Measurements from ENCODE around the gene FRMD8.

Gene FRMD8

GRCh38 chr11:65378208-65378927, 8.1 kb upstream of the FRMD8 start:
- DNase-seq (ENCODE audit: low read depth, low spot score), result no peak
- Histone ChIP-seq H3K4me3 (no peak overlapping the region), H3K27ac (no peak overlapping the region), H3K9ac (ENCODE audit: insufficient read length) (no peak overlapping the region), H3K9me3 (ENCODE audit: low read depth, low read length) (no peaks in the 10 kb centered on the region), H3K36me3 (ENCODE audit: insufficient read depth, low read length) (no peaks in the 10 kb centered on the region)
- TF ChIP-seq FOXP2 (optimal IDR thresholded peaks at IDR 0.05; ENCODE audit: control extremely low read depth, extremely low read length, insufficient read depth) (no peak), EZH2 (IDR thresholded peaks at IDR 0.05) (no peak), POLR2AphosphoS5 (IDR thresholded peaks at IDR 0.05; ENCODE audit: borderline replicate concordance, low read depth, low read length) (no peak)

GRCh38 chr11:65378928-65379638, 7.4 kb upstream of the FRMD8 start:
- TF ChIP-seq POLR2AphosphoS5 (IDR thresholded peaks at IDR 0.05; ENCODE audit: borderline replicate concordance, low read depth, low read length) (no peak), EZH2 (IDR thresholded peaks at IDR 0.05) (no peak), FOXP2 (optimal IDR thresholded peaks at IDR 0.05; ENCODE audit: control extremely low read depth, extremely low read length, insufficient read depth) (no peak)
- no peak overlapping the region for H3K27ac ChIP-seq
- no peak overlapping the region for H3K9ac ChIP-seq (ENCODE audit: insufficient read length)
- H3K4me3 ChIP-seq, result no peak overlapping the region
- no peaks in the 10 kb centered on the region for H3K9me3 ChIP-seq (ENCODE audit: low read depth, low read length)
- no peak for DNase-seq (ENCODE audit: low read depth, low spot score)
- no peaks in the 10 kb centered on the region for H3K36me3 ChIP-seq (ENCODE audit: insufficient read depth, low read length)

GRCh38 chr11:65379698-65380459, 6.6 kb upstream of the FRMD8 start:
- DNase-seq (ENCODE audit: low read depth, low spot score), result no peak
- Histone ChIP-seq H3K27ac (no peak overlapping the region), H3K36me3 (ENCODE audit: insufficient read depth, low read length) (no peaks in the 10 kb centered on the region), H3K4me3 (no peak overlapping the region), H3K9me3 (ENCODE audit: low read depth, low read length) (no peaks in the 10 kb centered on the region), H3K9ac (ENCODE audit: insufficient read length) (no peak overlapping the region)
- TF ChIP-seq FOXP2 (optimal IDR thresholded peaks at IDR 0.05; ENCODE audit: control extremely low read depth, extremely low read length, insufficient read depth) (no peak), EZH2 (IDR thresholded peaks at IDR 0.05) (no peak), POLR2AphosphoS5 (IDR thresholded peaks at IDR 0.05; ENCODE audit: borderline replicate concordance, low read depth, low read length) (no peak)

DNA sequence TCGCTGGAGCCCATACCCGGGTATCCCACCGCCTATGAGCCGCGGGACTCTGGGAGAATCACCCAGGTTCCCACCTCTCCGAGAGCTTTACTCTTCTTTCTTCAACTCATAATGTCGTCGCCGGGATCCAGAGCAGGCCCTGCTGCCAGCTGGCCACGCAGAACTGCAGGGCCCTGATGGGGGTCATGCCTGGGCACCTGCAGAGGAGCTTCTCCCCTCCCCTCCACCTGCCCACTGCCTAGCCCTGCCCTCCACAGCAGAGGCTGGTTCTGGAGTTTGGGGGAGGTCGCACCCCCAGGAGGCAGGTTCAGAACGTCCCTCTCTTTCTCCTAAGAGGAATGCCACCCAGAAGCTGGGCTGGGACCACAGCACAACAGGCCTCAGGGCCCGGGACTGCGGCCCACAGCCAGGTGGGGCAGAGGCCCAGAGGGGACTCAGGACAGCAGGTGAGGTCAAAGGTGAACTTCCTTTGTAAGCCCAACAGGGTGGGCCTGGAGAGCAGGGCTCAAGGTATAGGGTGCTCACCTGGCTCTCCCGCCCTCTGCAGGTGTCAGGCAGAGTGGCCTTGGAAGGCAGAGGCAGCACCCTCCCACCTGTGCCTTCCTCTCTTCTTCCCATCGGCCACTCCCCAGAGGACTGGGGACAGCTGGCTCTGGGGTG, 5.8 kb upstream of the FRMD8 start:
- H3K9me3 ChIP-seq (ENCODE audit: low read depth, low read length), result no peaks in the 10 kb centered on the region
- no peak overlapping the region for H3K27ac ChIP-seq
- H3K36me3 ChIP-seq (ENCODE audit: insufficient read depth, low read length), result no peaks in the 10 kb centered on the region
- TF ChIP-seq FOXP2 (optimal IDR thresholded peaks at IDR 0.05; ENCODE audit: control extremely low read depth, extremely low read length, insufficient read depth), result no peak
- no peak for DNase-seq (ENCODE audit: low read depth, low spot score)
- H3K9ac ChIP-seq (ENCODE audit: insufficient read length), result no peak overlapping the region
- H3K4me3 ChIP-seq, result no peak overlapping the region

GRCh38 chr11:65381716-65382032, 4.8 kb upstream of the FRMD8 start:
- Histone ChIP-seq H3K27ac (peak overlapping the region; percentile 93), H3K9ac (ENCODE audit: insufficient read length) (peak overlapping the region; percentile 73), H3K4me3 (peak overlapping the region; percentile 76), H3K9me3 (ENCODE audit: low read depth, low read length) (no peaks in the 10 kb centered on the region), H3K36me3 (ENCODE audit: insufficient read depth, low read length) (no peaks in the 10 kb centered on the region)
- TF ChIP-seq FOXP2 (optimal IDR thresholded peaks at IDR 0.05; ENCODE audit: control extremely low read depth, extremely low read length, insufficient read depth) (no peak), POLR2AphosphoS5 (IDR thresholded peaks at IDR 0.05; ENCODE audit: borderline replicate concordance, low read depth, low read length) (no peak), EZH2 (IDR thresholded peaks at IDR 0.05) (no peak)
- no peak for DNase-seq (ENCODE audit: low read depth, low spot score)

- H3K36me3 ChIP-seq (ENCODE audit: insufficient read depth, low read length), result no peaks in the 10 kb centered on the region
- peak within 1 kb of the TSS; percentile 76 for H3K4me3 ChIP-seq
- H3K9me3 ChIP-seq (ENCODE audit: low read depth, low read length), result no peaks in the 10 kb centered on the region
- peak; percentile 42 for DNase-seq (ENCODE audit: low read depth, low spot score)
- TF ChIP-seq EZH2 (IDR thresholded peaks at IDR 0.05) (no peak), FOXP2 (optimal IDR thresholded peaks at IDR 0.05; ENCODE audit: control extremely low read depth, extremely low read length, insufficient read depth) (peak; percentile 90), POLR2AphosphoS5 (IDR thresholded peaks at IDR 0.05; ENCODE audit: borderline replicate concordance, low read depth, low read length) (peak; percentile 70; the same call in 1 of the 2 replicates)
- peak within 1 kb of the TSS; percentile 73 for H3K9ac ChIP-seq (ENCODE audit: insufficient read length)
- peak within 1 kb of the TSS; percentile 93 for H3K27ac ChIP-seq
Observed at GRCh38 chr11:65382033-65382803, 4.2 kb upstream of the FRMD8 start, which contains the start of gene SLC25A45. TSS of gene SLC25A45 (minus strand) at chr11:65382646. CDS start at chr11:65381951, 695 bp downstream.

DNA sequence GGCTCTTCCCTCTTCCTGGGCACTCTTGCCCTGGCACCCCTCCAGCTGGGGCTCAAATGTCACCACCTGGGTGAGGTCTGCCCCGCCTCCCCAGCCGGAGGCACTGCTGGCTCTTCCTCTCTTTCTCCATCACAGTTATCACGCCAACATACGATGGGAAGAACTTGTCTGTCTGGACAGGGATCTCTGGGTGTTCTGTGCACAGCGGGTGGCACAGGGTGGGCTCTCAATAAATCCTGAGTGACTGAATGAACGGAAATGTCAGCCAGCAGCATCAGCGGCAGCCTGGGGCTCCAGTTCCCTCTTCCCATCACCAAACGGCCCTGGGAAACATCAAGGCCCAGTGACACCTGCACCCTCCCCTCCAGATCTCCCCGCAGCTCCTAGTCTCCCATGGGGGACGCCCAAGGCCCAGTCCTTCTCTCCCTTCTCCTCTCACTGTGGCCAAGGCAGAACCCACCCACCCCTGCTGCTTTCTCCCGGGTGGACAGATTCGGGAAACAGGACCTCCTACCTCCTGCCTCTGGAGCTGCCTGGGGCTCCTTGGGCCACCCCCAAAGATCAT, 3.6 kb upstream of the FRMD8 start:
- DNase-seq (ENCODE audit: low read depth, low spot score), result no peak
- Histone ChIP-seq H3K9me3 (ENCODE audit: low read depth, low read length) (no peaks in the 10 kb centered on the region), H3K36me3 (ENCODE audit: insufficient read depth, low read length) (no peaks in the 10 kb centered on the region), H3K4me3 (peak overlapping the region; percentile 76), H3K27ac (peak overlapping the region; percentile 93), H3K9ac (ENCODE audit: insufficient read length) (peak overlapping the region; percentile 73)
- no peak; the same call in 1 of the 2 replicates for TF ChIP-seq POLR2AphosphoS5 (IDR thresholded peaks at IDR 0.05; ENCODE audit: borderline replicate concordance, low read depth, low read length)
- TF ChIP-seq EZH2 (IDR thresholded peaks at IDR 0.05), result no peak
- TF ChIP-seq FOXP2 (optimal IDR thresholded peaks at IDR 0.05; ENCODE audit: control extremely low read depth, extremely low read length, insufficient read depth), result no peak

Measured in SK-N-MC (cell line).